Activated CD4-positive, alpha-beta T cell treated with anti-CD3 and anti-CD28 coated beads, Interleukin-2, Interleukin-6, amounts not matched to agents 100 ng/mL and 50 ng/mL, durations not matched to agents 16 hours and 8 hours (primary cell): ENCODE measurements around the gene B4GALT1.
A peak's percentile ranks its signal among the peaks of the same experiment; 100 is the strongest.

Source experiments
- DNase-seq: peaks from one replicate; pipeline ENCODE4 v3.0.0-alpha.2; 2020

B4GALT1 gene

GRCh38 chr9:33167084-33167971 is at the start of gene B4GALT1:
Gene B4GALT1 (minus strand): TSS chr9:33167336. CDS start chr9:33167169, 167 bp downstream.
- DNase-seq, result peak; percentile 98

- no peak for DNase-seq
Measured at GRCh38 chr9:33211695-33212393, 44.7 kb upstream of the B4GALT1 start.

- no peak for DNase-seq
Measured at GRCh38 chr9:33210006-33210715, 43.0 kb upstream of the B4GALT1 start.

GRCh38 chr9:33209394-33209793 is 42.3 kb upstream of the B4GALT1 start:
- DNase-seq, result no peak

- peak; percentile 28 for DNase-seq
Measured at GRCh38 chr9:33202552-33203201, 35.5 kb upstream of the B4GALT1 start.

GRCh38 chr9:33202018-33202417 is 34.9 kb upstream of the B4GALT1 start:
- no peak for DNase-seq

GRCh38 chr9:33198165-33198564 is 31.0 kb upstream of the B4GALT1 start:
- no peak for DNase-seq

GRCh38 chr9:33197279-33198152 is 30.4 kb upstream of the B4GALT1 start:
- DNase-seq, result no peak

GRCh38 chr9:33196736-33197135 is 29.6 kb upstream of the B4GALT1 start:
- DNase-seq, result no peak

GRCh38 chr9:33193818-33194217 is 26.7 kb upstream of the B4GALT1 start:
- DNase-seq, result no peak

- no peak for DNase-seq
Measured at GRCh38 chr9:33192493-33193255, 25.5 kb upstream of the B4GALT1 start.

- no peak for DNase-seq
Measured at GRCh38 chr9:33190021-33190705, 23.0 kb upstream of the B4GALT1 start.

GRCh38 chr9:33189331-33189791 is 22.2 kb upstream of the B4GALT1 start:
- no peak for DNase-seq

- DNase-seq, result no peak
Measured at GRCh38 chr9:33188711-33189110, 21.6 kb upstream of the B4GALT1 start.

- DNase-seq, result no peak
Measured at GRCh38 chr9:33187519-33188218, 20.5 kb upstream of the B4GALT1 start.

GRCh38 chr9:33186457-33187168 is 19.5 kb upstream of the B4GALT1 start:
- no peak for DNase-seq

- no peak for DNase-seq
Measured at GRCh38 chr9:33185858-33186257, 18.7 kb upstream of the B4GALT1 start.

GRCh38 chr9:33185406-33185805 is 18.3 kb upstream of the B4GALT1 start:
- DNase-seq, result no peak

GRCh38 chr9:33184963-33185362 is 17.8 kb upstream of the B4GALT1 start:
- no peak for DNase-seq
